GM23248 (cell line): ENCODE results near the gene ZNF532. TPM values are rescaled to one million over a fixed set of nuclear protein-coding genes. Genes with fewer than 3 reads are reported as not detected.

Experiments
- DNase-seq: peaks from one replicate; pipeline ENCODE4 v3.0.0-alpha.2; 2015
- H2AFZ ChIP-seq: fragments of 200-600 bp; sonication (generic); 2 replicates; pipeline ENCODE4 v1.6.1; 2016; ENCODE audit warnings: antibody characterized with exemption
- H3F3A ChIP-seq: fragments of 200-600 bp; sonication (generic); 2 replicates; pipeline ENCODE4 v1.6.1; 2016; ENCODE audit warnings: mild to moderate bottlenecking, antibody characterized with exemption, mixed run types; ENCODE audit not compliant: insufficient read depth
- H3K27ac ChIP-seq: fragments of 200-600 bp; sonication (generic); 2 replicates; pipeline ENCODE4 v1.5.1; 2016; ENCODE audit warnings: mild to moderate bottlenecking
- H3K27me3 ChIP-seq: fragments of 200-600 bp; sonication (generic); replicated peaks from 2 replicates; pipeline ENCODE4 v1.6.1; 2016; ENCODE audit warnings: mild to moderate bottlenecking; ENCODE audit not compliant: insufficient read depth
- H3K36me3 ChIP-seq: fragments of 200-600 bp; sonication (generic); 2 replicates; pipeline ENCODE4 v1.6.1; 2016; ENCODE audit warnings: low read depth, mild to moderate bottlenecking
- H3K4me1 ChIP-seq: fragments of 200-600 bp; sonication (generic); 2 replicates; pipeline ENCODE4 v1.6.1; 2016; ENCODE audit warnings: mild to moderate bottlenecking; ENCODE audit not compliant: insufficient read depth
- H3K4me2 ChIP-seq: fragments of 200-600 bp; sonication (generic); one replicate; pipeline ENCODE4 v1.6.1; 2016; ENCODE audit warnings: mild to moderate bottlenecking; ENCODE audit not compliant: unreplicated experiment
- H3K4me3 ChIP-seq: fragments of 200-600 bp; sonication (generic); 2 replicates; pipeline ENCODE4 v1.5.1; 2016; ENCODE audit warnings: mild to moderate bottlenecking
- H3K79me2 ChIP-seq: fragments of 200-600 bp; sonication (generic); 2 replicates; pipeline ENCODE4 v1.6.1; 2016; ENCODE audit warnings: mild to moderate bottlenecking; ENCODE audit not compliant: insufficient read depth
- H3K9ac ChIP-seq: fragments of 200-600 bp; sonication (generic); 2 replicates; pipeline ENCODE4 v1.6.1; 2016; ENCODE audit warnings: mild to moderate bottlenecking
- H3K9me2 ChIP-seq: fragments of 200-600 bp; sonication (generic); 2 replicates; pipeline ENCODE4 v1.6.1; 2016; ENCODE audit warnings: mixed run types, mild to moderate bottlenecking, moderate library complexity; ENCODE audit not compliant: insufficient read depth
- H3K9me3 ChIP-seq: fragments of 200-600 bp; sonication (generic); one replicate; pipeline ENCODE4 v1.6.1; 2017; ENCODE audit warnings: low read depth
- H4K20me1 ChIP-seq: fragments of 200-600 bp; sonication (generic); 2 replicates; pipeline ENCODE4 v1.6.0; 2016; ENCODE audit not compliant: insufficient read depth
- EZH2 ChIP-seq: fragments of 200-600 bp; sonication (generic); IDR thresholded peaks from 2 replicates; pipeline ENCODE4 v1.6.1; 2018; ENCODE audit warnings: antibody characterized with exemption, mild to moderate bottlenecking; ENCODE audit not compliant: insufficient read depth, poor library complexity, severe bottlenecking
- EZH2phosphoT487 ChIP-seq: fragments of 200-600 bp; sonication (generic); IDR thresholded peaks from 2 replicates; pipeline ENCODE4 v1.6.1; 2018; ENCODE audit warnings: antibody characterized with exemption, moderate library complexity, mild to moderate bottlenecking, low read depth; ENCODE audit not compliant: insufficient read depth
- WGBS, 2 experiments: methylation state at CpG; one replicate each; pipeline ENCODE4 v1.1.6; 2015 to 2017; ENCODE audit warnings: low lambda C conversion rate in 2 of 2, low coverage in 1 of 2; ENCODE audit errors: missing lambda C conversion rate in 2 of 2; 5-methylcytosine and 5-hydroxymethylcytosine counted together
- in situ Hi-C: fragments of 300-500 bp; cut with MboI; formaldehyde crosslinking; loops from 2 replicates; pipeline ENCODE4 v1.15.0; 2020
- polyA plus RNA-seq: library from polyadenylated mRNA; unstranded; fragments of >200 nt; fragmentation: Nextera tagmentation; extraction: Ambion mirVana; gene quantifications from 2 replicates; pipeline ENCODE4 v1.2.1, GENCODE V29; 2016
- total RNA-seq: library from RNA; depleted of rRNA; stranded (reverse); fragments of >200 nt; shearing (Covaris generic); gene quantifications from 2 replicates; pipeline ENCODE4 v1.2.3, GENCODE V29; 2014

The ZNF532 gene
- total and polyA plus RNA-seq, 2 experiments from 2014 or later: 13.2 to 31.9 TPM

GRCh38 chr18:58927659-58928058 is 63.0 kb downstream of the ZNF532 start:
- Histone ChIP-seq H3F3A (no peaks in the 10 kb centered on the region), H3K36me3 (0 out of 2 replicates have a peak, but pooled peaks cover 13% of the 10 kb centered on the region), H3K27ac (no peak overlapping the region), H2AFZ (no peak overlapping the region), H3K4me1 (no peaks in the 10 kb centered on the region), H4K20me1 (0 out of 2 replicates have a peak, but pooled peaks cover 3% of the 10 kb centered on the region), H3K9me2 (no peaks in the 10 kb centered on the region), H3K27me3 (no peaks in the 10 kb centered on the region), H3K79me2 (peaks cover 93% of the 10 kb centered on the region), H3K4me2 (no peak overlapping the region), H3K4me3 (no peak overlapping the region), H3K9me3 (no peaks in the 10 kb centered on the region), H3K9ac (no peak overlapping the region)
- 95 to 98% methylated on average over 5 of the region's 5 CpGs for WGBS, 2 experiments
- TF ChIP-seq EZH2 (no peak), EZH2phosphoT487 (no peak)
- DNase-seq: no peak
- in situ Hi-C loops: no loop called here

- Histone ChIP-seq H3K4me1 (no peaks in the 10 kb centered on the region), H3K9me3 (no peaks in the 10 kb centered on the region), H2AFZ (no peak overlapping the region), H3F3A (no peaks in the 10 kb centered on the region), H3K9ac (no peak overlapping the region), H3K36me3 (0 out of 2 replicates have a peak, but pooled peaks cover 11% of the 10 kb centered on the region), H3K79me2 (peaks cover 86% of the 10 kb centered on the region), H3K4me3 (no peak overlapping the region), H4K20me1 (0 out of 2 replicates have a peak, but pooled peaks cover 3% of the 10 kb centered on the region), H3K4me2 (no peak overlapping the region), H3K27me3 (no peaks in the 10 kb centered on the region), H3K9me2 (no peaks in the 10 kb centered on the region), H3K27ac (no peak overlapping the region)
- in situ Hi-C loops: no loop called here
- DNase-seq: no peak
- no peak for TF ChIP-seq EZH2
- TF ChIP-seq EZH2phosphoT487: no peak
- WGBS, 2 experiments: 17 to 32% methylated on average over 4 of the region's 4 CpGs
These were observed 63.7 kb downstream of the ZNF532 start for GRCh38 chr18:58928386-58928785.

- H3K4me2 ChIP-seq: no peak overlapping the region
- no peak for DNase-seq
- no peak overlapping the region for H3K9ac ChIP-seq
- no peak overlapping the region for H3K27ac ChIP-seq
- H3K4me1 ChIP-seq: no peaks in the 10 kb centered on the region
- H3K9me3 ChIP-seq: no peaks in the 10 kb centered on the region
- no peak overlapping the region for H3K4me3 ChIP-seq
- TF ChIP-seq EZH2: no peak
- TF ChIP-seq EZH2phosphoT487: no peak
- 0 out of 2 replicates have a peak, but pooled peaks cover 9% of the 10 kb centered on the region for H3K36me3 ChIP-seq
- H3K79me2 ChIP-seq: peaks cover 83% of the 10 kb centered on the region
- in situ Hi-C loops: no loop called here
- H3K9me2 ChIP-seq: no peaks in the 10 kb centered on the region
- no peak overlapping the region for H2AFZ ChIP-seq
- H4K20me1 ChIP-seq: 0 out of 2 replicates have a peak, but pooled peaks cover 3% of the 10 kb centered on the region
- no peaks in the 10 kb centered on the region for H3K27me3 ChIP-seq
- 89 to 90% methylated on average over 6 of the region's 6 CpGs for WGBS, 2 experiments
- H3F3A ChIP-seq: no peaks in the 10 kb centered on the region
These were observed 64.5 kb downstream of the ZNF532 start for GRCh38 chr18:58929206-58929605.

GRCh38 chr18:58934356-58934755 is 69.7 kb downstream of the ZNF532 start:
- no peak overlapping the region for H2AFZ ChIP-seq
- H3K4me1 ChIP-seq: peaks cover 22% of the 10 kb centered on the region
- H3K9me2 ChIP-seq: no peaks in the 10 kb centered on the region
- H3F3A ChIP-seq: peaks cover 6% of the 10 kb centered on the region
- TF ChIP-seq EZH2 (no peak), EZH2phosphoT487 (no peak)
- no peak overlapping the region for H3K4me3 ChIP-seq
- no peak overlapping the region for H3K27ac ChIP-seq
- no peaks in the 10 kb centered on the region for H4K20me1 ChIP-seq
- H3K9ac ChIP-seq: no peak overlapping the region
- no peaks in the 10 kb centered on the region for H3K27me3 ChIP-seq
- no peak for DNase-seq
- peaks cover 48% of the 10 kb centered on the region for H3K79me2 ChIP-seq
- WGBS, 2 experiments: 79 to 85% methylated on average over 9 of the region's 9 CpGs
- H3K9me3 ChIP-seq: no peaks in the 10 kb centered on the region
- 0 out of 2 replicates have a peak, but pooled peaks cover 7% of the 10 kb centered on the region for H3K36me3 ChIP-seq
- H3K4me2 ChIP-seq: no peak overlapping the region
- in situ Hi-C loops: no loop called here
